Measurements from ENCODE around the gene PATL1. TPM values are rescaled to one million over a fixed set of nuclear protein-coding genes. Genes with fewer than 3 reads are reported as not detected.
"Not testable (repeated sequence)": the region's sequence is repeated elsewhere in the genome, so short reads cannot be mapped to it uniquely, and the experiment has no call there.

The PATL1 gene
- total RNA-seq = 10 to 100 TPM; 57.6 to 81.1 TPM

- peak within 1 kb of the TSS; percentile 94 for H3K4me3 Mint-ChIP-seq
- H3K9me3 Mint-ChIP-seq = no peaks in the 10 kb centered on the region
- no peaks in the 10 kb centered on the region for H3K27me3 Mint-ChIP-seq
- peaks cover 48% of the 10 kb centered on the region for H3K36me3 Mint-ChIP-seq (ENCODE audit: low read depth)
- H3K27ac Mint-ChIP-seq = peak within 1 kb of the TSS; percentile 97
- peaks cover 31% of the 10 kb centered on the region for H3K4me1 Mint-ChIP-seq
- peak; percentile 93 for ATAC-seq (replicated peaks)
Measured at GRCh38 chr11:59668950-59669610, at the start of gene PATL1. TSS of gene PATL1 (minus strand) at chr11:59669037. CDS start at chr11:59668895, 142 bp downstream.

GRCh38 chr11:59716051-59716450 is 47.2 kb upstream of the PATL1 start:
- no peak overlapping the region for H3K27ac Mint-ChIP-seq
- no peaks in the 10 kb centered on the region for H3K4me1 Mint-ChIP-seq
- no peaks in the 10 kb centered on the region for H3K9me3 Mint-ChIP-seq
- peaks cover 36% of the 10 kb centered on the region for H3K27me3 Mint-ChIP-seq
- no peaks in the 10 kb centered on the region for H3K36me3 Mint-ChIP-seq (ENCODE audit: low read depth)
- no peak for ATAC-seq (replicated peaks)
- no peak overlapping the region for H3K4me3 Mint-ChIP-seq

- H3K36me3 Mint-ChIP-seq (ENCODE audit: low read depth) = no peaks in the 10 kb centered on the region
- no peaks in the 10 kb centered on the region for H3K9me3 Mint-ChIP-seq
- H3K4me1 Mint-ChIP-seq = no peaks in the 10 kb centered on the region
- H3K4me3 Mint-ChIP-seq = no peak within 1 kb of the TSS
- no peak for ATAC-seq (replicated peaks)
- H3K27me3 Mint-ChIP-seq = peaks cover 31% of the 10 kb centered on the region
- no peak within 1 kb of the TSS for H3K27ac Mint-ChIP-seq
Measured at GRCh38 chr11:59713745-59714144, 44.9 kb upstream of the PATL1 start, which contains the start of gene OR10V1. TSS of gene OR10V1 (minus strand) at chr11:59713845. CDS start at chr11:59713845, 0 bp downstream.

- H3K27me3 Mint-ChIP-seq = peaks cover 19% of the 10 kb centered on the region
- ATAC-seq (replicated peaks) = no peak
- no peaks in the 10 kb centered on the region for H3K9me3 Mint-ChIP-seq
- H3K27ac Mint-ChIP-seq = no peak overlapping the region
- H3K4me3 Mint-ChIP-seq = no peak overlapping the region
- no peaks in the 10 kb centered on the region for H3K36me3 Mint-ChIP-seq (ENCODE audit: low read depth)
- H3K4me1 Mint-ChIP-seq = no peaks in the 10 kb centered on the region
Measured at GRCh38 chr11:59710136-59710847, 41.5 kb upstream of the PATL1 start.

GRCh38 chr11:59708537-59708936 is 39.7 kb upstream of the PATL1 start:
- no peak overlapping the region for H3K4me3 Mint-ChIP-seq
- H3K36me3 Mint-ChIP-seq (ENCODE audit: low read depth) = no peaks in the 10 kb centered on the region
- peaks cover 23% of the 10 kb centered on the region for H3K27me3 Mint-ChIP-seq
- no peak for ATAC-seq (replicated peaks)
- no peaks in the 10 kb centered on the region for H3K9me3 Mint-ChIP-seq
- H3K27ac Mint-ChIP-seq = no peak overlapping the region
- H3K4me1 Mint-ChIP-seq = no peaks in the 10 kb centered on the region

GRCh38 chr11:59707371-59707770 is 38.5 kb upstream of the PATL1 start:
- ATAC-seq (replicated peaks) = no peak
- H3K4me1 Mint-ChIP-seq = no peaks in the 10 kb centered on the region
- H3K36me3 Mint-ChIP-seq (ENCODE audit: low read depth) = no peaks in the 10 kb centered on the region
- H3K27ac Mint-ChIP-seq = no peak overlapping the region
- peaks cover 17% of the 10 kb centered on the region for H3K27me3 Mint-ChIP-seq
- no peak overlapping the region for H3K4me3 Mint-ChIP-seq
- H3K9me3 Mint-ChIP-seq = no peaks in the 10 kb centered on the region

- no peak overlapping the region for H3K27ac Mint-ChIP-seq
- no peak for ATAC-seq (replicated peaks)
Measured at GRCh38 chr11:59706518-59707285, 37.9 kb upstream of the PATL1 start.

GRCh38 chr11:59705294-59705693 is 36.5 kb upstream of the PATL1 start:
- H3K4me1 Mint-ChIP-seq = no peaks in the 10 kb centered on the region
- no peaks in the 10 kb centered on the region for H3K9me3 Mint-ChIP-seq
- no peaks in the 10 kb centered on the region for H3K36me3 Mint-ChIP-seq (ENCODE audit: low read depth)
- H3K27me3 Mint-ChIP-seq = peaks cover 17% of the 10 kb centered on the region
- no peak overlapping the region for H3K4me3 Mint-ChIP-seq
- H3K27ac Mint-ChIP-seq = no peak overlapping the region
- ATAC-seq (replicated peaks) = no peak

More at GRCh38 chr11:59706518-59707285, 37.9 kb upstream of the PATL1 start:
- Mint-ChIP-seq H3K27me3 (peaks cover 17% of the 10 kb centered on the region), H3K9me3 (no peaks in the 10 kb centered on the region), H3K36me3 (ENCODE audit: low read depth) (no peaks in the 10 kb centered on the region), H3K4me1 (no peaks in the 10 kb centered on the region), H3K4me3 (no peak overlapping the region)

GRCh38 chr11:59703515-59703914 is 34.7 kb upstream of the PATL1 start:
- not testable (repeated sequence) for H3K4me3 Mint-ChIP-seq; H3K36me3 Mint-ChIP-seq (ENCODE audit: low read depth); ATAC-seq (replicated peaks); H3K4me1 Mint-ChIP-seq; H3K27ac Mint-ChIP-seq; H3K9me3 Mint-ChIP-seq
- H3K27me3 Mint-ChIP-seq = peaks cover 17% of the 10 kb centered on the region

- not testable (repeated sequence) for H3K4me3 Mint-ChIP-seq; H3K27ac Mint-ChIP-seq; H3K4me1 Mint-ChIP-seq; H3K9me3 Mint-ChIP-seq; H3K36me3 Mint-ChIP-seq (ENCODE audit: low read depth); ATAC-seq (replicated peaks)
- peaks cover 20% of the 10 kb centered on the region for H3K27me3 Mint-ChIP-seq
Measured at GRCh38 chr11:59700157-59700556, 31.3 kb upstream of the PATL1 start.

- Mint-ChIP-seq H3K27ac (no peak overlapping the region), H3K4me1 (no peaks in the 10 kb centered on the region), H3K27me3 (peaks cover 13% of the 10 kb centered on the region), H3K4me3 (no peak overlapping the region), H3K36me3 (ENCODE audit: low read depth) (no peaks in the 10 kb centered on the region), H3K9me3 (peaks cover 3% of the 10 kb centered on the region)
- ATAC-seq (replicated peaks) = no peak
Measured at GRCh38 chr11:59698506-59698905, 29.7 kb upstream of the PATL1 start.

- no peak for ATAC-seq (replicated peaks)
- no peak overlapping the region for H3K27ac Mint-ChIP-seq
- H3K9me3 Mint-ChIP-seq = peaks cover 10% of the 10 kb centered on the region
- H3K4me1 Mint-ChIP-seq = no peaks in the 10 kb centered on the region
- peaks cover 24% of the 10 kb centered on the region for H3K27me3 Mint-ChIP-seq
- H3K36me3 Mint-ChIP-seq (ENCODE audit: low read depth) = no peaks in the 10 kb centered on the region
- H3K4me3 Mint-ChIP-seq = no peak overlapping the region
Measured at GRCh38 chr11:59692915-59693314, 24.1 kb upstream of the PATL1 start.

GRCh38 chr11:59691156-59691555 is 22.3 kb upstream of the PATL1 start:
- no peak overlapping the region for H3K4me3 Mint-ChIP-seq

GRCh38 chr11:59689015-59689414 is 20.2 kb upstream of the PATL1 start:
- H3K36me3 Mint-ChIP-seq (ENCODE audit: low read depth) = no peaks in the 10 kb centered on the region
- H3K4me1 Mint-ChIP-seq = no peaks in the 10 kb centered on the region
- H3K27ac Mint-ChIP-seq = no peak overlapping the region
- ATAC-seq (replicated peaks) = no peak
- H3K9me3 Mint-ChIP-seq = peaks cover 10% of the 10 kb centered on the region
- no peak overlapping the region for H3K4me3 Mint-ChIP-seq
- peaks cover 26% of the 10 kb centered on the region for H3K27me3 Mint-ChIP-seq

More at GRCh38 chr11:59691156-59691555, 22.3 kb upstream of the PATL1 start:
- Mint-ChIP-seq H3K27ac (no peak overlapping the region), H3K27me3 (peaks cover 22% of the 10 kb centered on the region), H3K36me3 (ENCODE audit: low read depth) (no peaks in the 10 kb centered on the region), H3K9me3 (peaks cover 10% of the 10 kb centered on the region), H3K4me1 (no peaks in the 10 kb centered on the region)
- ATAC-seq (replicated peaks) = no peak
